ENCODE results near the gene UPF2.
"Not testable (repeated sequence)": the region's sequence is repeated elsewhere in the genome, so short reads cannot be mapped to it uniquely, and the experiment has no call there.

The UPF2 gene

GRCh38 chr10:11986593-11987216, 55.9 kb downstream of the UPF2 start:
- Histone ChIP-seq H3K9ac (ENCODE audit: low read length) (no peak overlapping the region), H3K27me3 (replicated peaks; ENCODE audit: insufficient read depth, low read length) (no peaks in the 10 kb centered on the region), H4K20me1 (ENCODE audit: insufficient read depth, low read length) (no peaks in the 10 kb centered on the region), H3F3A (ENCODE audit: insufficient read depth, low read length) (no peaks in the 10 kb centered on the region), H3K79me2 (ENCODE audit: low read length) (peaks cover 4% of the 10 kb centered on the region; the same call in 1 of the 2 replicates), H3K4me1 (ENCODE audit: low read length) (no peaks in the 10 kb centered on the region), H3K36me3 (replicated peaks; ENCODE audit: insufficient read depth, low read length) (no peaks in the 10 kb centered on the region), H3K9me3 (replicated peaks; ENCODE audit: insufficient read depth, low read length) (no peaks in the 10 kb centered on the region), H3K27ac (ENCODE audit: low read length) (no peak overlapping the region), H3K9me2 (replicated peaks; ENCODE audit: insufficient read depth, low read length) (no peaks in the 10 kb centered on the region), H3K4me2 (ENCODE audit: low read depth, low read length) (no peak overlapping the region), H3K4me3 (ENCODE audit: low read length) (no peak overlapping the region), H2AFZ (ENCODE audit: low read length) (no peak overlapping the region)
- peak; percentile 65 for DNase-seq
- TF ChIP-seq EZH2 (optimal IDR thresholded peaks at IDR 0.05; ENCODE audit: low read depth, low read length), result no peak
- TF ChIP-seq, protein P1, sequence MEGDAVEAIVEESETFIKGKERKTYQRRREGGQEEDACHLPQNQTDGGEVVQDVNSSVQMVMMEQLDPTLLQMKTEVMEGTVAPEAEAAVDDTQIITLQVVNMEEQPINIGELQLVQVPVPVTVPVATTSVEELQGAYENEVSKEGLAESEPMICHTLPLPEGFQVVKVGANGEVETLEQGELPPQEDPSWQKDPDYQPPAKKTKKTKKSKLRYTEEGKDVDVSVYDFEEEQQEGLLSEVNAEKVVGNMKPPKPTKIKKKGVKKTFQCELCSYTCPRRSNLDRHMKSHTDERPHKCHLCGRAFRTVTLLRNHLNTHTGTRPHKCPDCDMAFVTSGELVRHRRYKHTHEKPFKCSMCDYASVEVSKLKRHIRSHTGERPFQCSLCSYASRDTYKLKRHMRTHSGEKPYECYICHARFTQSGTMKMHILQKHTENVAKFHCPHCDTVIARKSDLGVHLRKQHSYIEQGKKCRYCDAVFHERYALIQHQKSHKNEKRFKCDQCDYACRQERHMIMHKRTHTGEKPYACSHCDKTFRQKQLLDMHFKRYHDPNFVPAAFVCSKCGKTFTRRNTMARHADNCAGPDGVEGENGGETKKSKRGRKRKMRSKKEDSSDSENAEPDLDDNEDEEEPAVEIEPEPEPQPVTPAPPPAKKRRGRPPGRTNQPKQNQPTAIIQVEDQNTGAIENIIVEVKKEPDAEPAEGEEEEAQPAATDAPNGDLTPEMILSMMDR (IDR thresholded peaks at IDR 0.05; ENCODE audit: low read length), result peak; percentile 83

DNA sequence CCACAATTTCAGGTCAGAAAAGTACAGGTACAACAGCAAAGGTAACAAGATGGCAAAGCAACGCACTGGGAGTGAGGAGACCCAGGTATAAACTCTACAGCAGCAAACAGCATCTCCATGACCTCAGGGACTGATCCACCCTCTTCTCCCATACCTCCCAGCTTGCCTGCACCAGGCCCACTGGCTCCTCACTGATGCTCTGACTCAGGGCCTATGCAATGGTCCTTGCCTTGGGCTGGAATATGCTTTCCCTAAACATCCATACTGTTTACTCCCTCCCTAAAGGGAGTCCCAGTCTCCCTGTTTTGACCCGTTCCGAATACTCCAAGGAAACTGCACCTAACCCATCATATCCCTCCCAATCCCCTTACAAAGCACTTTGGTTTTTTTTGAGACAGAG, 60.4 kb downstream of the UPF2 start:
- peaks cover 4% of the 10 kb centered on the region; the same call in 1 of the 2 replicates for H3K79me2 ChIP-seq (ENCODE audit: low read length)
- H3K4me2 ChIP-seq (ENCODE audit: low read depth, low read length), result no peak overlapping the region
- H3K9me3 ChIP-seq (replicated peaks; ENCODE audit: insufficient read depth, low read length), result no peaks in the 10 kb centered on the region
- no peak overlapping the region for H3K9ac ChIP-seq (ENCODE audit: low read length)
- H3K27me3 ChIP-seq (replicated peaks; ENCODE audit: insufficient read depth, low read length), result no peaks in the 10 kb centered on the region
- DNase-seq, result no peak
- no peak overlapping the region for H3K27ac ChIP-seq (ENCODE audit: low read length)
- H3K9me2 ChIP-seq (replicated peaks; ENCODE audit: insufficient read depth, low read length), result no peaks in the 10 kb centered on the region
- H3K36me3 ChIP-seq (replicated peaks; ENCODE audit: insufficient read depth, low read length), result no peaks in the 10 kb centered on the region
- no peaks in the 10 kb centered on the region for H3F3A ChIP-seq (ENCODE audit: insufficient read depth, low read length)
- H2AFZ ChIP-seq (ENCODE audit: low read length), result no peak overlapping the region
- no peak for TF ChIP-seq EZH2 (optimal IDR thresholded peaks at IDR 0.05; ENCODE audit: low read depth, low read length)
- no peak for TF ChIP-seq EZH2phosphoT487 (IDR thresholded peaks at IDR 0.05; ENCODE audit: low read length)
- TF ChIP-seq, protein P1 (IDR thresholded peaks at IDR 0.05; ENCODE audit: low read length), result no peak
- no peaks in the 10 kb centered on the region for H3K4me1 ChIP-seq (ENCODE audit: low read length)
- H3K4me3 ChIP-seq (ENCODE audit: low read length), result no peak overlapping the region
- H4K20me1 ChIP-seq (ENCODE audit: insufficient read depth, low read length), result no peaks in the 10 kb centered on the region

GRCh38 chr10:11975795-11976194, 66.8 kb downstream of the UPF2 start:
- H3K9me2 ChIP-seq (replicated peaks; ENCODE audit: insufficient read depth, low read length), result no peaks in the 10 kb centered on the region

GRCh38 chr10:11972523-11972922, 70.1 kb downstream of the UPF2 start:
- H3K27me3 ChIP-seq (replicated peaks; ENCODE audit: insufficient read depth, low read length); H3K4me2 ChIP-seq (ENCODE audit: low read depth, low read length); H3K27ac ChIP-seq (ENCODE audit: low read length); H4K20me1 ChIP-seq (ENCODE audit: insufficient read depth, low read length); DNase-seq; H2AFZ ChIP-seq (ENCODE audit: low read length); H3K9me2 ChIP-seq (replicated peaks; ENCODE audit: insufficient read depth, low read length); H3K9me3 ChIP-seq (replicated peaks; ENCODE audit: insufficient read depth, low read length); H3K4me3 ChIP-seq (ENCODE audit: low read length); H3K9ac ChIP-seq (ENCODE audit: low read length); H3K36me3 ChIP-seq (replicated peaks; ENCODE audit: insufficient read depth, low read length); H3K79me2 ChIP-seq (ENCODE audit: low read length); H3K4me1 ChIP-seq (ENCODE audit: low read length); H3F3A ChIP-seq (ENCODE audit: insufficient read depth, low read length): not testable (repeated sequence)

More at GRCh38 chr10:11975795-11976194, 66.8 kb downstream of the UPF2 start:
- no peak overlapping the region for H3K27ac ChIP-seq (ENCODE audit: low read length)
- no peak overlapping the region for H3K9ac ChIP-seq (ENCODE audit: low read length)
- DNase-seq, result no peak
- no peak overlapping the region for H3K4me2 ChIP-seq (ENCODE audit: low read depth, low read length)
- no peaks in the 10 kb centered on the region for H3K4me1 ChIP-seq (ENCODE audit: low read length)
- no peaks in the 10 kb centered on the region for H3K9me3 ChIP-seq (replicated peaks; ENCODE audit: insufficient read depth, low read length)
- TF ChIP-seq EZH2 (optimal IDR thresholded peaks at IDR 0.05; ENCODE audit: low read depth, low read length) (no peak), EZH2phosphoT487 (IDR thresholded peaks at IDR 0.05; ENCODE audit: low read length) (no peak)
- TF ChIP-seq, protein P1 (IDR thresholded peaks at IDR 0.05; ENCODE audit: low read length), result no peak
- H4K20me1 ChIP-seq (ENCODE audit: insufficient read depth, low read length), result no peaks in the 10 kb centered on the region
- H2AFZ ChIP-seq (ENCODE audit: low read length), result no peak overlapping the region
- H3K27me3 ChIP-seq (replicated peaks; ENCODE audit: insufficient read depth, low read length), result no peaks in the 10 kb centered on the region
- H3K79me2 ChIP-seq (ENCODE audit: low read length), result no peaks in the 10 kb centered on the region
- H3F3A ChIP-seq (ENCODE audit: insufficient read depth, low read length), result no peaks in the 10 kb centered on the region
- no peaks in the 10 kb centered on the region for H3K36me3 ChIP-seq (replicated peaks; ENCODE audit: insufficient read depth, low read length)
- H3K4me3 ChIP-seq (ENCODE audit: low read length), result no peak overlapping the region
